Activated CD4-positive, alpha-beta memory T cell treated with anti-CD3 and anti-CD28 coated beads, Interleukin-2, amount 10 ng/mL, durations not matched to agents 7 days and 5 days (primary cell): ENCODE data around the gene CLEC4G. TPM values are rescaled to one million over a fixed set of nuclear protein-coding genes. Genes with fewer than 3 reads are reported as not detected.
A peak's percentile ranks its signal among the peaks of the same experiment; 100 is the strongest.

Experiments
- CTCF ChIA-PET: fragments of 350-600 bp; sonication (Branson Sonifier 250); formaldehyde crosslinking; loops from one replicate; lab custom pipeline; 2021; ENCODE audit warnings: antibody characterized with exemption, inconsistent platforms; lab: Charles Lee
- POLR2A ChIA-PET: fragments of 350-600 bp; sonication (Branson Sonifier 250); formaldehyde crosslinking; loops from one replicate; lab custom pipeline; 2021; ENCODE audit warnings: antibody characterized with exemption; lab: Charles Lee
- DNase-seq: peaks from one replicate; pipeline ENCODE4 v3.0.0-alpha.2; 2020
- H3K27ac Mint-ChIP-seq: one replicate; pipeline ENCODE4 v1.8.0; 2021; ENCODE audit warnings: mild to moderate bottlenecking, mixed read lengths
- H3K27me3 Mint-ChIP-seq: one replicate; pipeline ENCODE4 v1.8.0; 2021; ENCODE audit warnings: mixed read lengths
- H3K36me3 Mint-ChIP-seq: one replicate; pipeline ENCODE4 v1.8.0; 2021; ENCODE audit warnings: low read depth, mixed read lengths
- H3K4me1 Mint-ChIP-seq: one replicate; pipeline ENCODE4 v1.8.0; 2021; ENCODE audit warnings: mixed read lengths
- H3K4me3 Mint-ChIP-seq: one replicate; pipeline ENCODE4 v1.8.0; 2021; ENCODE audit warnings: mild to moderate bottlenecking, mixed read lengths
- H3K9me3 Mint-ChIP-seq: one replicate; pipeline ENCODE4 v1.8.0; 2021; ENCODE audit warnings: mixed read lengths
- total RNA-seq, 2 experiments: library from RNA; stranded (reverse); gene quantifications; one replicate each; pipeline ENCODE4 v1.2.3, GENCODE V29; 2021

The CLEC4G gene
- total RNA-seq, 2 experiments from 2014 or later: not detected

DNA sequence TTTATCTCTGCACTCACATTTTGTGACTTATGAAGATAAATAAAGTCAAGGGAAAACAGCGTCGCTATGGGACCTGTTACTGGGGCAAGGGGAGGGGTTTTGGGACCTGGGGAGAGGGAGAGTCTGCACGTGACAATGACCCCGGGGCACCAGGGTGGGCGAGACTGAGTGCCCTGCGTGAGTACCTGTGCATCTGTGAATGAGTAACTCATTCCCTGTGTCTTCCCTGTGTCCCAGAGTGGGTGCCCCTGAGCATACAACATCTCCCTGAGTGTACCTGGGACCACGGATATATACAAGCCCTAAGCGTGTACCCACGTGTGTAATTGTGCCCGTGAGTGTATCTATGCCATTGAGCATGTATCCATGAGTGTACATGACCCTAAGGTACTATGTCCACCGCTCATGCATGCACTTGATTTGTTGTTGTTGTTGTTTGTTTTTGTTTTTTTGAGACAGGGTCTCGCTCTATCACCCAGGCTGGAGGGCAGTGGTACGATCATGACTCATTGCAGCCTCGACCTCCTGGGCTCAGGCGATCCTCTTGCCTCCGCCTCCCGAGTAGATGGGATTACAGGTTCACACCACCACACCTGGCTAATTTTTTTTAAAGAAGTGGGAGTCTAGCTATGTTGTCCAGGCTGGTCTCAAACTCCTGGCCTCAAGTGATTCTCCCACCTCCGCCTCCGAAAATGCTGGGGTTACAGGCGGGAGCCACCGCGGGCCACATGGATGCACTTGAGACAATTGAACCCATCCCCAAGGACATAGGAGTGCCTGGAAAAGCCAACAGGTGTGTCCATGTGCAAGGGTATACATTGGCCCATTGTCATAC is 51.9 kb downstream of the CLEC4G start:
- ChIA-PET POLR2A (interaction anchor here (0.9 to 2.7 kb wide), 7 partner anchors 19 to 222 kb away, joined by 3 to 15 read pairs (median 5); partner anchors contain the start of genes PET100, STXBP2 and XAB2), CTCF (interaction anchor here (0.6 to 3.0 kb wide), 45 partner anchors 9 to 581 kb away, joined by 3 to 55 read pairs (median 5); partner anchors contain the start of genes ARHGEF18, CD209, MAP2K7 and MCOLN1)
- no peaks in the 10 kb centered on the region for H3K9me3 Mint-ChIP-seq
- peaks cover 10% of the 10 kb centered on the region for H3K36me3 Mint-ChIP-seq
- peak overlapping the region; percentile 44 for H3K27ac Mint-ChIP-seq
- peaks cover 31% of the 10 kb centered on the region for H3K27me3 Mint-ChIP-seq
- peak overlapping the region; percentile 88 for H3K4me3 Mint-ChIP-seq
- H3K4me1 Mint-ChIP-seq: peaks cover 46% of the 10 kb centered on the region
- no peak for DNase-seq

DNA sequence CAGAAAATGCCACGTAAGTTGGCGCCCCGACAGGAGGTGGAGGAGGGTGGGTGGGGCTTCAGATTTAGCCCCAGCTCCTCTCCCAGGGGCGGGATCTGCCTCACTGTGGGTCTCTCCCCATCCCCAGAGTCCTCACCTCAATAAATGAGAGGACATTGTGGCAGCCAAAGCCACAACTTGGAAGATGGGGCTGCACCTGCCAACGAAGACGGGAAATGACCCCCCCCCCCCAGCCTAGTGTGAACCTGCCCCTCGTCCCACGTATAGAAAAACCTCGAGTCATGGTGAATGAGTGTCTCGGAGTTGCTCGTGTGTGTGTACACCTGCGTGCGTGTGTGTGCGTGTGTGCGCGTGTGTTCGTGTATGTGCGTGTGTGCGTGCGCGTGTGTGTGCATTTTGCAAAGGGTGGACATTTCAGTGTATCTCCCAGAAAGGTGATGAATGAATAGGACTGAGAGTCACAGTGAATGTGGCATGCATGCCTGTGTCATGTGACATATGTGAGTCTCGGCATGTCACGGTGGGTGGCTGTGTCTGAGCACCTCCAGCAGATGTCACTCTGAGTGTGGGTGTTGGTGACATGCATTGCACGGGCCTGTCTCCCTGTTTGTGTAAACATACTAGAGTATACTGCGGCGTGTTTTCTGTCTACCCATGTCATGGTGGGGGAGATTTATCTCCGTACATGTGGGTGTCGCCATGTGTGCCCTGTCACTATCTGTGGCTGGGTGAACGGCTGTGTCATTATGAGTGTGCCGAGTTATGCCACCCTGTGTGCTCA is 52.7 kb downstream of the CLEC4G start:
- Mint-ChIP-seq H3K4me3 (peak overlapping the region; percentile 88), H3K4me1 (peaks cover 51% of the 10 kb centered on the region), H3K27ac (peak overlapping the region; percentile 44), H3K9me3 (peaks cover 4% of the 10 kb centered on the region), H3K27me3 (peaks cover 36% of the 10 kb centered on the region), H3K36me3 (peaks cover 10% of the 10 kb centered on the region)
- peak; percentile 71 for DNase-seq
- CTCF ChIA-PET: interaction anchor here (0.7 to 1.7 kb wide), 3 partner anchors 27 to 121 kb away, joined by 3 to 5 read pairs (median 4); no protein-coding TSS in a partner anchor
- POLR2A ChIA-PET: interaction anchor here (0.8 kb wide), 1 partner anchor 50 kb away, joined by 3 read pairs; the partner anchor contains the start of genes PET100 and XAB2

Other genes starting within 250 kb of the CLEC4G start
- 1 to 10 TPM in 1 of 2 experiments, under 1 TPM in 1; 0.68 to 1.7 TPM for gene PEX11G, start 243.1 kb downstream of the CLEC4G start, total RNA-seq
- gene ZNF358, start 216.0 kb downstream of the CLEC4G start, total RNA-seq: 1 to 10 TPM; 5.5 to 7.5 TPM
- gene MCOLN1, start 209.5 kb downstream of the CLEC4G start, total RNA-seq: 10 to 100 TPM; 15.2 to 15.3 TPM
- gene PNPLA6, start 196.4 kb downstream of the CLEC4G start, total RNA-seq: 100 to 1,000 TPM; 130 to 152 TPM
- gene CAMSAP3, start 136.2 kb downstream of the CLEC4G start, total RNA-seq: under 1 TPM; 0.13 to 0.33 TPM
- gene XAB2, start 102.6 kb downstream of the CLEC4G start, total RNA-seq: 10 to 100 TPM; 48.5 TPM
- gene PET100, start 102.3 kb downstream of the CLEC4G start, total RNA-seq: 100 to 1,000 TPM; 123 to 136 TPM
- 1 to 10 TPM; 1.9 to 2.1 TPM for gene PCP2, start 98.4 kb downstream of the CLEC4G start, total RNA-seq
- gene STXBP2, start 95.0 kb downstream of the CLEC4G start, total RNA-seq: 100 to 1,000 TPM; 169 to 171 TPM
- not detected for gene RETN, start 63.1 kb downstream of the CLEC4G start, total RNA-seq
- not detected for gene MCEMP1, start 55.0 kb downstream of the CLEC4G start, total RNA-seq
- gene TRAPPC5, start 51.3 kb downstream of the CLEC4G start, total RNA-seq: 10 to 100 TPM; 92.5 to 94.7 TPM
- under 1 TPM; 0.60 to 0.95 TPM for gene FCER2, start 30.0 kb downstream of the CLEC4G start, total RNA-seq
- not detected for gene CD209, start 15.4 kb upstream of the CLEC4G start, total RNA-seq
- gene CLEC4M, start 31.1 kb upstream of the CLEC4G start, total RNA-seq: not detected
- 1 to 10 TPM; 7.0 to 7.7 TPM for gene EVI5L, start 98.1 kb upstream of the CLEC4G start, total RNA-seq
- gene PRR36, start 142.3 kb upstream of the CLEC4G start, total RNA-seq: under 1 TPM; 0.05 to 0.13 TPM
- not detected for gene LRRC8E, start 156.4 kb upstream of the CLEC4G start, total RNA-seq
- gene MAP2K7, start 171.8 kb upstream of the CLEC4G start, total RNA-seq: 10 to 100 TPM; 42.6 to 42.9 TPM
- gene TGFBR3L, start 182.7 kb upstream of the CLEC4G start, total RNA-seq: 1 to 10 TPM; 4.2 to 4.6 TPM
- 10 to 100 TPM; 20.4 to 24.1 TPM for gene SNAPC2, start 188.2 kb upstream of the CLEC4G start, total RNA-seq
- gene CTXN1, start 194.0 kb upstream of the CLEC4G start, total RNA-seq: not detected
- 10 to 100 TPM; 48.4 to 50.9 TPM for gene TIMM44, start 211.6 kb upstream of the CLEC4G start, total RNA-seq